ENCODE measurements around the gene KCNQ5.

- TF ChIP-seq CTCF (IDR thresholded peaks at IDR 0.05; ENCODE audit: low read length) = no peak
- no peak for TF ChIP-seq EZH2 (IDR thresholded peaks at IDR 0.05; ENCODE audit: borderline replicate concordance, low read length)
Observed at GRCh38 chr6:73121421-73121993, 499.6 kb downstream of the KCNQ5 start.
